A673 (cell line): ENCODE results near the gene IFT57. TPM values are rescaled to one million over a fixed set of nuclear protein-coding genes. Genes with fewer than 3 reads are reported as not detected.

Experiments
- BruUV-seq: library from RNA; stranded (reverse); fragments of 400-500 nt; replicated peaks from 2 replicates; lab custom pipeline; 2021; lab: Mats Ljungman, UMichigan
- CTCF ChIA-PET: fragments of 300-600 bp; sonication (Branson Sonifier 250); formaldehyde crosslinking; loops from one replicate; lab custom pipeline; 2022; ENCODE audit warnings: antibody characterized with exemption; lab: Charles Lee
- POLR2A ChIA-PET: fragments of 300-600 bp; sonication (Branson Sonifier 250); formaldehyde crosslinking; loops from one replicate; lab custom pipeline; 2022; ENCODE audit warnings: antibody characterized with exemption; ENCODE audit not compliant: low non-redundant PET; lab: Charles Lee
- DNase-seq: peaks from one replicate; pipeline ENCODE4 v3.0.0-alpha.2; 2015; ENCODE audit warnings: low spot score
- H3K27ac ChIP-seq: fragments of 200-600 bp; sonication (generic); 2 replicates; pipeline ENCODE4 v1.5.1; 2016; ENCODE audit warnings: mixed run types, low read depth, mild to moderate bottlenecking, mixed read lengths, antibody characterized with exemption, low read length; ENCODE audit not compliant: poor library complexity, severe bottlenecking
- H3K27me3 ChIP-seq: fragments of 200-600 bp; sonication (generic); replicated peaks from 2 replicates; pipeline ENCODE4 v1.6.1; 2017; ENCODE audit warnings: mixed run types, low read depth, mild to moderate bottlenecking, mixed read lengths, antibody characterized with exemption, low read length; ENCODE audit not compliant: insufficient read depth, poor library complexity
- H3K36me3 ChIP-seq: fragments of 200-600 bp; sonication (generic); 2 replicates; pipeline ENCODE4 v1.6.1; 2016; ENCODE audit warnings: mixed run types, mild to moderate bottlenecking, mixed read lengths, antibody characterized with exemption, low read length; ENCODE audit not compliant: insufficient read depth, poor library complexity, severe bottlenecking
- H3K4me1 ChIP-seq: fragments of 200-600 bp; sonication (generic); 2 replicates; pipeline ENCODE4 v1.6.1; 2017; ENCODE audit warnings: mixed run types, mild to moderate bottlenecking, mixed read lengths, antibody characterized with exemption, low read length; ENCODE audit not compliant: insufficient read depth, poor library complexity, severe bottlenecking
- H3K4me3 ChIP-seq: fragments of 200-600 bp; sonication (generic); 2 replicates; pipeline ENCODE4 v1.5.1; 2016; ENCODE audit warnings: low read depth, mixed run types, mild to moderate bottlenecking, mixed read lengths, low read length; ENCODE audit not compliant: poor library complexity, severe bottlenecking
- H3K9me3 ChIP-seq: fragments of 200-600 bp; sonication (generic); 2 replicates; pipeline ENCODE4 v1.6.1; 2016; ENCODE audit warnings: mixed run types, low read depth, mild to moderate bottlenecking, mixed read lengths, antibody characterized with exemption, low read length; ENCODE audit not compliant: poor library complexity, severe bottlenecking
- CTCF ChIP-seq: fragments of 300-800, 200-600 bp; sonication (generic); conservative IDR thresholded peaks from 2 replicates; pipeline ENCODE4 v1.5.1; 2017; ENCODE audit warnings: low read depth, mild to moderate bottlenecking, antibody characterized with exemption, low read length, moderate library complexity, mixed read lengths
- EZH2 ChIP-seq: fragments of 200-600 bp; sonication (generic); IDR thresholded peaks from 2 replicates; pipeline ENCODE4 v1.6.1; 2017; ENCODE audit warnings: borderline replicate concordance, low read depth, mild to moderate bottlenecking, mixed read lengths, antibody characterized with exemption, low read length; ENCODE audit not compliant: poor library complexity, severe bottlenecking
- intact Hi-C: fragments of 100-400 bp; cut with micrococcal nuclease; formaldehyde crosslinking; loops from one replicate; pipeline ENCODE4 v1.10.0; 2022; ENCODE audit not compliant: unreplicated experiment
- total RNA-seq: library from RNA; stranded (reverse); gene quantifications from 2 replicates; pipeline ENCODE4 v1.2.3, GENCODE V29; 2021

Gene IFT57
- total RNA-seq, 1 experiment from 2014 or later = 40.9 TPM

DNA sequence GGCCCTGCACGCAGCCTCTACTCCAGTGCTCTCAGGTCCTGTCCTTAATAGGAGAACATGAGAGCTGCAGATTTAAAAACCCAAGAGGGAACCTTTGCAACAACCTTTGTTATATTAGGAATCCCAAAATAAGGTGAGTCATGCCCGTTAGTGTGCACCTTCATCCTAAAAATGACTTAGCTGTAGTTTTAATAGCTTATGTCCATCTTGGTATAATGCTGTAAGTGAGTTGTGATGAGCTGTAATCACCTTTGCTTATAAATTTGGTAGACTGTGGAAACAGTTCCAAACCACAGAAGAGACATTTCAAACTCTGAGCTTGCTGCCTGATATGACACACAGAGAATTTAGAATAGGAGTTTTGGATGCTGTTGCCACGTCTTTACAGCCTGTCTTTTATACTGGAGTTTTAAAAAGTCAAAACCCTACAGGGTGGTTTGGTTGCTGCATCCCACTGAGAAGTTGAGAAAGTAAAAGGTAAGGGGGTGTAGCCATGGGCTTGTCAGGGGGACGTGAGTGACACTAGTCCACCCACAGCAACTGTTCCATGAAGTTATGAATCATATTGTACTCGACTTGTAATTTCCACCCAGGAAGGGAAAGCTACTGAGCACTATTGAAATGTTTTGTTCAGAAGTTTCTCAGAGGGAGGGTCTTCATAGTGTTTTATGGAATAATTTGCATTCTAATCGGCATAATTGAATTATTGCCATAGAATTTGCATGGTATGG is 104.0 kb downstream of the IFT57 start:
- Histone ChIP-seq H3K4me3 (no peak overlapping the region), H3K9me3 (no peaks in the 10 kb centered on the region), H3K4me1 (no peaks in the 10 kb centered on the region), H3K27ac (no peak overlapping the region), H3K36me3 (no peaks in the 10 kb centered on the region), H3K27me3 (no peaks in the 10 kb centered on the region)
- no TSS peak for BruUV-seq
- ChIA-PET POLR2A (no interaction called here), CTCF (no interaction called here)
- intact Hi-C loops = no loop called here
- no peak for TF ChIP-seq CTCF
- DNase-seq = no peak

- no peak for DNase-seq
- TF ChIP-seq CTCF (no peak), EZH2 (no peak)
- Histone ChIP-seq H3K4me1 (no peaks in the 10 kb centered on the region), H3K27me3 (no peaks in the 10 kb centered on the region), H3K36me3 (no peaks in the 10 kb centered on the region), H3K4me3 (no peak overlapping the region), H3K27ac (no peak overlapping the region), H3K9me3 (no peaks in the 10 kb centered on the region)
- ChIA-PET CTCF (no interaction called here), POLR2A (no interaction called here)
- intact Hi-C loops = no loop called here
- BruUV-seq = no TSS peak
Observed at GRCh38 chr3:108117241-108117775, 104.9 kb downstream of the IFT57 start.

- intact Hi-C loops = no loop called here
- Histone ChIP-seq H3K9me3 (no peaks in the 10 kb centered on the region), H3K4me3 (no peak overlapping the region), H3K36me3 (no peaks in the 10 kb centered on the region), H3K27me3 (no peaks in the 10 kb centered on the region), H3K4me1 (no peaks in the 10 kb centered on the region), H3K27ac (no peak overlapping the region)
- TF ChIP-seq CTCF (no peak), EZH2 (no peak)
- ChIA-PET POLR2A (no interaction called here), CTCF (no interaction called here)
- no TSS peak for BruUV-seq
- DNase-seq = no peak
Observed at GRCh38 chr3:108114423-108115065, 107.7 kb downstream of the IFT57 start.
